GM21390 (cell line): ENCODE data around the gene WT1.
"Not testable (repeated sequence)": the region's sequence is repeated elsewhere in the genome, so short reads cannot be mapped to it uniquely, and the experiment has no call there.

ENCODE experiments used
- ATAC-seq: cut with Tn5 transposase; IDR thresholded peaks from one replicate; pipeline ENCODE4 v1.9.1; 2021; ENCODE audit not compliant: unreplicated experiment

Gene WT1

DNA sequence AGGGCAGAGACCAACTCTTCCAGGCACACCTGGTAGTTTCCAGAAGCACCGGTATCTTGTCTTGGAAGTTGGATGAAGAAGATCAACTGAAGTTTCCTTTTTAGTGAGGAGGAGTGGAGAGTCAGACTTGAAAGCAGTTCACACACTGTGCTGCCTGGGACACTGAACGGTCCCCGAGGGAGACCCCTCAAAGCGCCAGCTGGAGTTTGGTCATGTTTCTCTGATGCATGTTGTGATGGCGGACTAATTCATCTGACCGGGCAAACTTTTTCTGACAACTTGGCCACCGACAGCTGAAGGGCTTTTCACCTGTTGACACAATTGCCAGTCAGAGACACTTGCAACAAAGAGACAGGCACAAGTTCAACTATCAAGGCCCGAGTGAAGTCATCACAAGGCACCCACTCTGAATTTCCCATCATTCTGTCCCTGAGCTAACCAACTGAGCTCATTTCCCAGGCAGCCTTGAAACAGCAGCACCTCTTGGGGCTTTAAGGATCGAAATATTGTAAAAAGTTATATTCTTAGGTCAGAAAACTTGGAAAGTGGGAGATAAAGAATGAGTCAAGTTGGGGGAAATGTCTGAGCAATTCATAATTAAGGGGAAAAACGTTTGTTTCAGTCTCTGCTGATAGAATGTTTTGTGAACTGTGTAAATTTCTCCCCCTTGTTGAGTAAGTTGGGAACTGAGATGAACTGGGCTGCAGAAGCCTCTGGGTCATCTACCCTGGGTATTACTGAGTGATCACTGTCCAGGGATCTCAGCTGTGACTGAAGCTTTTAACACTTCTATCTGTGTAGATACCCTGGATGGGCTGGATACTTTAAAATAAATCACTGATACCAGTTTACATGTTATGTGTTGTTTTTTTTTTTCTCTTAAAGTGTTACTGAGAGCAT, 46.2 kb downstream of the WT1 start:
- ATAC-seq, result no peak

DNA sequence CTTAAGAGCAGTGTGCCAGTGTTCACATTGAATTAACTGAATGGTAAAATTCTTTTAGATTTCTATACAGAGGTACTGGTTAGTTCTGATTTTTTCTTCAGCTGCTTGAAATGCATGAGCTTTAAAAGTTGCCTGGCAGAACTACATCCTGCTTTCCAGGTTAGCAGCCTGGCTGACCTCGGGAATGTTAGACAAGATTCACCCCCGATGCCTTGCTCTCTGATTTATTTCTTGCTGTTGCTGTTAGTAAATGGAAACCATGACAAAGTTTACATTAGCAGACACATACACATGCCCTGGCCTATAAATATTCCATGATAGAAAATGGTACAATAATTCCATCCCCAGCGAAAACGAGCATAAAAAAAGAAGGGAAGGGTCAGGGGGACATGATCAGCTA, 47.0 kb downstream of the WT1 start:
- ATAC-seq, result no peak

DNA sequence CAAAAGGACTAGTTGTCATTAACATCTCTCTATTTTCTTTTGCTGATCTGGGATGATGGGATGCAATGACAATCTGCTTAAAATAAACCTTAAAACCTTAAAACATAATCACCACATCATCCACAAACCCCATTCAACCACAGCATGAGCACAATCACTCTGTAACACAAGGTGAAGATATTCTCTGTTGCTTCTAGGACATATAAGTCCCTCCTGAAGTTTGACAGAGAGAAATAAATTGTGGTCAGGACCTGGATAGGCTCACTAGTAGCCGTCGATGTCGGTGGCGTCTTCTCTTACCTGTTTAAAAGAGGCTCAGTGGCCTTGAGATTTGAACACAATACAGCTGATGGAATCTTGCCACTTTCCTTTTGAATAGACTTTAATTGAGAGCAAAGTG, 47.9 kb downstream of the WT1 start:
- no peak for ATAC-seq

DNA sequence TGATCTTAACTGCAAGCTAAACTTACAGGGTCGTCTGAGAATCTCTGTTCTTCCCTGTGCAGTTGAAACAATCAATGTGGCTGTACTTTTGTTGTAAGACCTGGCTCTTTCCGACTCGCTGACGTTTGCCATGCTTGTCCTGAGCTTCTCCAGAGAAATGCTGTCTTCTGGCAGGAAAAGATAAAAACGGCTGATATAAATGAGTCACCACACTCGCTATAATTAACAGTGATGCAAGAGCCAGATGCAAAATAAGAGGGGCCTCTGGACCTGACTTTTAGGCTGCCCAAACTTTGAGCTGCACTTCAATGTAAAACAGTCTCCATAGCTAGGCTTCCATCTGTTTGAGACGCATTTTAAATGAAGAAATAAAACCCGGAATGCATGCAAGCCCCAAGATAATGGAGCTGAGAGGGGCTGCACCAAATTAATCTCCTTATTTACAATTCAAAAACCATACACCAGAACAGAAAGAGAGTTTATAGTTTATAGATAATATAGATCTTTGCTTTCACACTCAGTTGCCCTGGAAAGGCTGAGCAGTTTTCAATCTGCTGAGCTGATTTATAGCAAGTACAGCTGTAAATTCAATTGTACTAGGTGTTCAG, 48.5 kb downstream of the WT1 start:
- no peak for ATAC-seq

DNA sequence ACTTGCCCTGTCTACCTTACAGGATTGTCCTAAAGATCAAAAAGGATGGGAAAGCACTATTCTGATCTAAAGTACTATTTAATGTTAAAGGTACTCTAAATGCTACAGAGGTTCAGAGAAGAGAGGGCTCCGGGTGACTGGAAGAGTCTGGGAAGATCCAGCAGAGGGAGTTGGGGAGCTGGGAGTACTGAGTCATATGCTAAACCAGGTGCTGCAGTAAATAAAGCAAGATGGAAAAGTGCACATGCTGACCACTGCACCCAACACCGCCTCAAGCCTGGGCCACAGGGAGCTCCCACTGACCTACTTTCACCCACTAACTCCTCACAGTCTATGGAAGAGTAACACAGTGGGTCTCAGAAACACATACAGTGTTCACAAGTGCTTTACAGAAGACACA, 49.3 kb downstream of the WT1 start:
- no peak for ATAC-seq

DNA sequence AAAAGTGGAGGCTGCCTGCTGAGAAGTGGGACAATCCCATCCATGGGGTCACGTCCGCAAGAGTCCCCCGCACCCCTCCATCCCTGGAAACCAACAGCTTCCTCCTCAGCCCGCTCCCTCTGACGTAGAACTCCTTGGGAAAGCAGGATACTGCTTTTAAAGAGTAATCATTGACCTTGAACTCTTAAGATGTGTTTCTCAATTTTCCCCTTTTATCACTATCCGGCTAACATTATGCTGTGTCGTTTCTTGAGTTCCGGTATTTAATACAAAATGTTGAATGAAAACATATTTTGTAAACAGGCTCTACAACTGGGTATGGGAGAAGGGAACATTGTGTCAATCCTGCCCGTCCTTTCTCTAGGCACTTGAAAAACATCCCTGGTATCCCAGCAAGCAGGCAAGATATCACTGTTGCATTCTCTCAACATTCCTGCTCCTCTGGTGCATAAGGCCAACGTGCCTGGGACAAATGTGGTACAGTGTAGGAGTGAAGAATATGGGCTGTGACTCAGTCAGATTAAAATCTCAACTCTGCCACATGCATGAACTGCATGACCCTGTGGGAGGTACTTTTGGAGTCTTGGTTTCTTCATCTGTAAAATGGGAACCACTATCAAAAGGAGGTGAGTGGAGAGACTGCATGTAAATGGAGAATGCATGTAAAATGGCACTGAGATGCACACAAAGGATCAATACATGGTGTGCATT, 52.8 kb downstream of the WT1 start:
- ATAC-seq, result no peak

DNA sequence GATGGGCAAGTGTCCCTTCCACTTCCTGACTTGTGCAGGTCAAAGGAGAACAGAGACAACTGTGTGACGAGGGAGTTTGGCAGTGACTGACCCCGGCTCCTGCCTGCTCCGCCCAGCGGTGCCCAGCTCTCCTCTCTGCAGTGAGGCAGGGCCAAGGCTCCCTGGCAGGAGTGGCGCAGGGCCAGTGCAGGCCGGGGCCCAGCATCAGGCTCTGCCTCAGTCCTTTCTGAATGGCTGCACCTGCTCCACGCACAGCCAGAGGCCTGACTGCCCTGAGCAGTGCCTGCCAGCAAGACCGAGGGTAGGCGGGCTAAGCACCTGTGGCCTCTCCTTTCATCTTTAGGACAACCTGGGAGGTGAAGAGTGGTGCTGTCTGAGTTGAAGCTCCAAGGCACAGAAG, 54.2 kb downstream of the WT1 start:
- ATAC-seq, result no peak

DNA sequence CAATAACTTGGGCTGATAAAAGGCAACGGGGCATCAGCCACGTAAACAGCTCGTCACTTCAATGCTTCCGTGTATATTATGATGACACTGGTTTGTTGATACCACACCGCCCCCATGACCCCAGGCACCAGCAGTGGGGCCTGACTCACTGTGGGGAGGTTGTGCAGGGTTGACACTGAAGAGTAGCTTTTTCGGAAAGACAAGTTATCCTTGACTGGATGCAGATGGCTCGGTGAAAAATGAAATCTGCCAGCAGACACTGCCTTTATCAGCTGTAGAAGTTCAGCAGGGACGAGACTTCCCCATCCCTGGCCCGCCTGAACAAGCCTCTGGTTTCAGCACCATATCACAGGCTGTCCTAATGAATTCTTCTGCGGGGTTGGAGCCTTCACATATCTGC, 55.6 kb downstream of the WT1 start:
- ATAC-seq, result no peak

DNA sequence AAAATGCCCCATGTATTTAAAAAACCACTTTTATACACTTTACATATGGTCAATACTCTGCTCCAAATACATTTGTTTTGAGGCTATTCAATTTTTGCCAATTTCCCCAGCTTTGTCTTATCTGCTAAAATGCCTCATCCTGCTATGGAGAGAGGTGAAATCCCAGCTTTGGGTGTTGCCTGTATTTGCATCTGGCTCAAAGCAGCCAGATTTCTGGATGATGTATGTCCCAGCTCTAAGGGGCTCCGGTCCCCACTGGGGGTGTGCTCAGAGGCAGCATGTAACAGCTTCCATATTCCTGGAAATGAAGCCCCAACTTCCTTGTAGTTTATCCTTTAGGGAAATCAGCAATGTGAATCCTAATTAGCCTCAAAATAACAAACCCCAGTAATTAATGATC, 59.5 kb downstream of the WT1 start:
- no peak for ATAC-seq

DNA sequence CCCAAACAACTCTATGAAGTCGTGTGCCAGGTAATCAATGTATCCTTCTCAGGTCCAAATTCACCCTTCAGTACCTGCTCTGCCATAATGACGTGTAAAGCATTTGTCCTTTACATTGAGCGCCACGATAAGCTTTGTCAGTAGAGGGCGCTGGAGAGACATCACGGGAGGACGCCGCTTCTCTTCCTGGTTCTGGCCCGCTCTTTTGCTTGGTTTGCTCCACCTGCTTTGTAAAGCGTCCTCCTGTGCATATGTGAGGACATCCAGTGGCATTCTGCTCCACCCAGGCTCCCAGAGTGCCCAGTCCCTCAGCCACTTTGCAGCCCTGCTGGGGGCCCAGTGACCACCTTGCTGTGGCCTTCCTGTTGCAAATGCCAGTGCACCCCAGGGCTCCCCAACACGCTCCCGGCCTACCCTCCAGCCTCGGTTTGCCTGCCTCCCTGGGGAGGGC, 61.1 kb downstream of the WT1 start:
- no peak for ATAC-seq

DNA sequence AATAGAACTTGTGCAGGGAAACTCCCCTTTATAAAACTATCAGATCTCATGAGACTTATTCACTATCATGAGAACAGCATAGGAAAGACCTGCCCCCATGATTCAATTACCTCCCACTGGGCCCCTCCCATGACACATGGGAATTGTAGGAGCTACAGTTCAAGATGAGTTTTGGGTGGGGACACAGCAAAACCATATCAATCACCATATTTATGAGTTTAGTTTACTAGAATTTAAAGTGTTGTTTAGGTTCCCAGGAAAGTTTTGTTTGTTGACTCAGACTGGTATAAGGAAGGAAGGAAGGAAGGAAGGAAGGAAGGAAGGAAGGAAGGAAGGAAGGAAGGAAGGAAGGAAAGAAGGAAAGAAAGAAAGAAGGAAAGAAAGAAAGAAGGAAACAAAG, 65.4 kb downstream of the WT1 start:
- ATAC-seq, result not testable (repeated sequence)

DNA sequence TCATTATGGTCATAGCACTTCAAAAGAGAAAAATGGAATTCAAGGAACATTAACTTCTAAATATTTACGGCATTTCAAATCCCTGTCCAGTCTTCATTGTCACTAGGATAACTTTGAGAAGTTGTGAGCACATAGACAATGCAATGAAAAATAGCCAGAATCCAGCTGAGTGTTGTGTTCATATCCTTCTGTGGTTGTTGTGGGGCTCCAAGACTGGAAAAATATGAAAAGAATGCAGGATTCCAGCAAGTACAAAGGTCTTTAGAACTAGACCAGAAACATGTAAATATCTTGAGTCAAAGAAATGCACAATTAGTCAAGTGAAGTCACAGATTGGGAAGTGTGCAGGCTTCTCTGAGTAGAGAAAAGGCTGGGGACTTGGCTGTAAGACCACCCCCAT, 68.7 kb downstream of the WT1 start:
- ATAC-seq, result no peak

DNA sequence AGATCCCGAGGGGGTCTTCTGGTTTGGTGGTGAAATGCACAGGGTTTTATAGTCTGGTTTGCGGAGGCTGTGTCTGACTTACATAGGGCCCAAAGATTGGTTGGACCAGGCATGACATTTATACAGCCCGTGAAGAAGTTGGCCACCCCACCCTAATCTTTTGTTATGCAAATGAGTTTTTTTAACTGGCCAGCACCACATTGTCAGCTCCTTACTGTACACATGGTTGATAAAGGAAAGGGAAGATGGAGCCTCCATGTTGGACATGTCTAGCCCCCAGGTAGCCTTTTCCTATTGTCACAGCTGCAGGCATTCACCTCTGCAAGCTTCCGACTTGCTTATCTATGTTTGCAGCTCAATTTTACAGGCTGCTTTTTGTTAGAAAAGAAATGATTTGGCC, 70.1 kb downstream of the WT1 start:
- no peak for ATAC-seq

DNA sequence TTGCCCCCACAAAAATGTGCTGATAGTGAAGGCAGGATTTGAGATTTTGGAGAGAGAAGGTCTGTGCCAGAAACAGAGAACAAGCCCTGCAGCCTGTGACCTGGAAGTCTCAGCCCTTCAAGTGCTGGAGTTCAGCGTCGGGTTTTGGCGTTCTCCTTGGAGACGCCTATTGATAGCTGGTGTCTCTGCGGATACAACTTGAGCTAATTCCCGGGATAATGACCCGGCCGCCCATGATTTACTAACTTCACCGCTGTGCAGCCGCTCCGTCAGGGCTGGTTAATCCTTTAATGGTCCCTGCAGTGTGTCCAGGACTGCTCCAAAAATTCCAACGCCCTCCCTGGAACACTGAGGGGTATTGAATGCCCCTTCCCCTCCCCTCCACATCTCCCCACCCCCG, 76.6 kb downstream of the WT1 start:
- no peak for ATAC-seq

DNA sequence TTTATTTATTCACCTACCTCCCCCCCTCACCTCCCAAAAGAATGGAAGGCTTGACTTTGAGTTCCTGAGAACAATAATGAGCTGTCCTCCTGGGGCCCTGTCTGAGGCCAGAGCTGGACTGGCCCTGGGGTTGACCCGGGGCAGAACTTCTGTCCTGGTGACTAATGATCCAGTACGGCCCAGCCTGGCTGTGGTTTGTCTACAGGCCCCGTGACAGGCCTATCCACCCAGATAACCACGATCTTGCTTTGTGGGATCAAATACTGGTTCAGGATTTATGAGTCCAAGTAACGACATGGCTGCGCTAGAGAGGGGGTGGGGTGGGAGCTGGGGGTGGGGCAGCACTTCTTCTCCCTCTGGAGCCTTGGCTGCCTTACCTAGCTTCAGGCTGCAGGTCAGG, 81.5 kb downstream of the WT1 start:
- ATAC-seq, result no peak

DNA sequence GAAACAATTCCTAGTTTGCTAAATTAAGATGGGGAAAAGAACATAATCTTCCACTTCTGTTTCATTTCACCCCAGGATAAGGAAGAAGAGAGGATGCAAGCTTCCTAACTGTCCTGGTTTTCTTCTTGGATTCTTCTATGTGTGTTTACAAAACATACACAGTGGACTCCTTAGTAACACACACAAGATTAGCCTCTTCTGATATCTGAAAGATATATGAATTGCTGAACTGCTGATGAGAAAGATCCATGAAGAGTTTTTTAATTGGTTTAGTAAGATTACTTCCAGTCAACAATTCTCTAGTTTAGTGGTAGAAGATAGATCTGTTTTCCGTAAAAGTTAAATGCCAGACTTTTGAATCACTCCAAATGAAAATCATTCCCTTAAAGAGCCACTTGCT, 86.8 kb downstream of the WT1 start:
- ATAC-seq, result no peak

DNA sequence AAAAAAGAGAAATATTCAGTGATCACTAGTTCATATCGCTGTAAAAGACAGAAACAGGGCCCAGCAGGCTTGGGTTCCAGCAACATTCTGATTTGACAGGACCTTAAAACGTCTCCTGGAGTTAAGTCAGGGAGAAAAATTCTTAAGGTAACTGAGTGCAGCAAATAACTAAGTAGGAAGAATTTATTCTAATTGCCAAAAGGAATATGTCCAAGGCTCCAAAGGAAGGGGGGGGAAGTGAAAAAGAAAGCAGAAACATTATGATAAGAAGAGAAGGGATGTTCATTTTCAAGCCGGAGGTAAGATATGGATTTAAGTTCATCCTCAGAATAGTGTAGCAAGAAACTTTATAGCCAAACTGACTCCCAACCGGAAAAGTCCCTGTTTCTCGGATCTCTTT, 90.4 kb downstream of the WT1 start:
- ATAC-seq, result no peak

DNA sequence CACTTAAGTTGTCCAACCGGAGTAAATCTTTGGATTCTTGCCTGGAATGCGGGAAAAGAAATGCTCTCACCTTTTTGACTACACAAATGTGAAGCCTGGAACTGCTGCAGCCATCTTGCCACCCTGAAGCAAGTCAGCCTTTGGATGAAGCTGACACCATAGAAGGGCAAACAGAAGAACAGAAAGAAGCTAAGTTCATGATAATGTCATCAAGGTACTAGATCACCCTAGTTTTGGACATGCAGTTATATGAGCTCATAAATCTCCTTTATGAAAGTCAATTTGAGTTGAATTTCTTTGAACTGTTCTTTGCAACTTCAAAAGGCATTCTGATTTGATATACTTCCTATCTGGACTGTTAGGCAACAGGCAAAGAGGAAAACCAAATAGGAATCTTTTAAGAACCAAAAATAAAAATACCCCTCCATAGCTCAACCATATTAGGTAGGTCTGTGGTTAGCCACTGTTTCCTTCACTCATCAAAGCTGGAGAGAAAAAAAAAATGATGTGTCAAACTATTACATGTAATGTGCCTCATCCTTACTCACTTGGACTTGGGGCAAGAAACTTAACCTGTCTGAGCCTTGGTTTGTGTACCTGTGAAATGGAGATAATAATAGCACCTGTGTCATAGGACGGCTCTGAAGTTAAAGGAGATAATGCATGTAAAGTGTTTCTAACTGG, 91.9 kb downstream of the WT1 start:
- ATAC-seq, result no peak

DNA sequence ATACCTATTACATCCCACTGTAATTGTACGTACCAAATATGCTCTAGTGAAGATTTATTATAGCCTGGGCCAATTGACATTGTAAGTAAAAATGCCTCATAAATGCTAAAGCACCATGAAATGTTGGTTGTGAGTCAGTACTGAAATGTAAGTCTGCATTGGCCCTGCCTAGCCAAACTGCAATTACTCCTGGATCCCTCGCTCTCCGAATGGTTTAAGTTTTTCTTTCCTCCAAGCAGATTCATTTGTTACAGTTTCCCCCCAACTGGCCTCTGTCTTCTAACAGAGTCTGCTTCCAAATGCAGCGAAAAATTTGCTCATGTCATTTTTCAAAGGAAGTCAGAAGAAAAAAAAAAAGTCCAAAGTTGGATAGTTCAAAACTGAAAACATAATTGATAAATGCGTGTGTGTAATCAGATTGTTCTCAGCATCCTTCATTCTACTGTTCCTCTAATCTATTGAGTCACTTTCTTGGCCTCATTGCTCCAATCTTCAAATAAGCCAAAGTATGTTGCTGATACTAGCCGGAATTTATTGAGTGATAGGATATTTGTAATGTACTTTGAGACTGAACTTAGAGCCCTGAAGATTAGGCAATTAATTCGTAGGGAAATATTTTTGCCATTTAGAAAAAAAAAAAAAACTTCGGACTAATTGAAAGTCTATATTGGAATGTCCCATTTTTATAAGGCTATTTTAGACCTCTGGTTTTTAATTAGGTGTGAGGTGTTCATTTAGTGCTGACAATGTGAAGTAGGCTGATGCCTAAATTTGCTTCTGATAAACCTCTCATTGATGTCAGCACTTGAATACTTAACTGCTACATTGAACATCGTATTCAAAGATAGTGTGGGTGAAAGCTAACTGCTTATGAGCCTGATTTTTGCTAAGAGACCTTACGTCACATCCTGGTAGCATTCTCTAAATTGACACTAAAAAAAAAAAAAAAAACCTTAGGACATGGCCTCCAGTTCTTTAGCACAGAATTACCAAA, 93.4 kb downstream of the WT1 start:
- ATAC-seq, result no peak

DNA sequence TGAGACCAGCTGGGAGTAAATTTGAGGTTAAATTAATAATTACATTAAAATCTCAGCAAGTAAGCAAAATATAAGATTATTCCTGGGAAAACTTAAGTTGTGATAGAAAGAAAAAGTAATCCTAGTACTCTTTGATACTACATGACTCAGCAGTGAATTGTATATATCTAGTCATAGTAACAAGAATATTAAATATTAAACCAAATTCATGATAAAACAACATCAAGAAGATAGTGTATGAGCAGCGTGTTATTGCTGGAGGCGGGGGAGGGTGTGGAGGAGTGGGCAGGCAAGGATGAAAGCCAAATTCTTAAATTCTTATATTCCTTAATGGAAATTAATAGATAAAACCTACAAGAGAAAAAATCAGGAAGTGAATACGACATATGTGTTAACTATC, 95.2 kb downstream of the WT1 start:
- ATAC-seq, result no peak
